ENCODE measurements around the gene CTNNA3. TPM values are rescaled to one million over a fixed set of nuclear protein-coding genes. Genes with fewer than 3 reads are reported as not detected.

Gene CTNNA3
- total RNA-seq, 1 experiment from 2014 or later, result not detected

DNA sequence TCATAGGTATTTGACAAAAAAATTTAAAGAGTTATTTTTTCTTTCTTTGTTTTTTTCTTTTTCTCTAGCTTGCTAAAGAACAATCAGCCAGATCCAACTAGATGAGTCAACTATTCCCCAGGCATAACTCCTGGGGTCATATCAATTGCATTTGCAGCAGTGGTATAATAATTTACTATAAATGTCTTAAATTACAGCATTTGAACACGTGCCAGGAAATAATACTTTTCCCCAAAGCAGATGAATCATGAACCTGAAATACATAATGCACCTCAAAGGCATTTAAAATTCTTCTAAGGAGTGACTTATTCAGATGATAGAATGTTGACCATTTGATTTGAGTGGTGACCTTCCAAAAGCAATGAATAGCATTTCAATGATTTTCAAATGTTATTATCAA, 580.0 kb downstream of the CTNNA3 start:
- DNase-seq (ENCODE audit: low spot score), result no peak

DNA sequence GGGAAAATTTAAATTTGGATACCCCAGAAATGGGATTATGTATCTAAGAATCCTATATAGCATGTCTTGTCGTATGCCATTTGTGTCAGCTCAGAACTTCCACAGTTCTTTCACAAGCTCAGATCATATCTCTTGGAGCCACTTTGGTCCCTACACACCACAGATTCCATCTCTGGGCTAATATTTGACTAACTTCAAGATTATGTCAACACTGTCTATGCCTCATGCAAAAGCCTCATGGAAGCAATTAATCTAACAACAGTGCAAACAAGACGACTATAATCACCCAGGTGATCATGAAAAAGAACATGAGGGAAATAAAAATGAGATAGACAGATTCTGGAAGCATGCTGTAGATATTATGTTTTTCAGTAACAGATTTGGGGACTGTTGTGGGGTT, 581.0 kb downstream of the CTNNA3 start:
- no peak for DNase-seq (ENCODE audit: low spot score)

DNA sequence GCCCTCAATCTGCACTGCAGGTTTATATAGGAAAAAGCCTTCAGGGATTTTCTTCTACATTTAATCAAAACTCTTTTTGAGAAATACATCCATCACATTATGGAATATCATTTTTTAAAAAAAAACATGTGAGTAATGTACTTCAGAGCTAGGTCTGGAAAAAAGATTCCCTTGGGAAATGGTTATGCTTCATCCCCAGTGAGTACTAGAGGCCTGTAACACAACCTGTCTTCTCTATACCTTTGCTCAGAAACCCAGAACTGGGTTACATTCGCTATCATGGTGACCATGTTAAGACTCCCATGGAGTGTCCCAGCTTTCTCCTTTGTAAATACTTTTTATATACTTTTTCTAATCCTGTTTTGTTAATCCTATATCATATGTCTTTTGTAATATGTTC, 583.2 kb downstream of the CTNNA3 start:
- DNase-seq (ENCODE audit: low spot score), result no peak

DNA sequence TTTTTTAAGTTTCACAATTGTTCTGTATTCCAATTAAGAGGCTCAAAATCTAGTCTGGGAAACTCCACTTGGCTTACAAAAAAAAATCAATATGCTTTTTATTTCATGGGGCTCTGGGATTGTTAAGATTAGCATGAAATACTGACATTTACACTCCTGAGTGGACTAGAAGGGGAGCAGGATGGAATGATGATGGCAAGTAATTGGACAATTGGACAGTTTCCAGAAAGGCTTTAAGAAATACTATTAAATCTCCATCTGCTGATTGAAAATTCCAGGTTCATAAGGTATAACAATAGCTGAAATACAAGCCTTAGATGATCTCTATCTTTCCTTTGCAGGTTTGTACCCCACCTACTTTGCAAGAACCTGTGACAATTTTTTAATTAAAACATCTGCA, 585.7 kb downstream of the CTNNA3 start:
- no peak for DNase-seq (ENCODE audit: low spot score)

DNA sequence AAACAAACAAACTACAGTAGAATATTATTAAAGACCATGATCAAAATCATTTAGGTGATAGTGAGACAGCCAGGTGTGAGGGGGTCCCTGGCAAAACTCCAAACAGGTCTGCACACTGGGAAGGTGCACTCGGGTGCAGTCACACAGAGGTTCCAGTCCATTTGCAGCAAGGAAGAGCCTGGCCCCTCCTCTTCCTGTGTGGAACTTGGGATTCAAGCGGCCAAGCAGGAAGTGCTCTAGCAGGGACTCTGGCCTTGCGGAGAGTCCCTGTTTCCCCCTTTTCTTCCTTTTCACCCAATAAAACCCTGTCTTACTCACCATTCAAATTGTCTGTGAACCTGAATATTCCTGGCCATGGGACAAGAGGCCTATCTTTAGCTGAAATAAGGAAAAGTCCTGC, 588.3 kb downstream of the CTNNA3 start:
- DNase-seq (ENCODE audit: low spot score), result no peak

DNA sequence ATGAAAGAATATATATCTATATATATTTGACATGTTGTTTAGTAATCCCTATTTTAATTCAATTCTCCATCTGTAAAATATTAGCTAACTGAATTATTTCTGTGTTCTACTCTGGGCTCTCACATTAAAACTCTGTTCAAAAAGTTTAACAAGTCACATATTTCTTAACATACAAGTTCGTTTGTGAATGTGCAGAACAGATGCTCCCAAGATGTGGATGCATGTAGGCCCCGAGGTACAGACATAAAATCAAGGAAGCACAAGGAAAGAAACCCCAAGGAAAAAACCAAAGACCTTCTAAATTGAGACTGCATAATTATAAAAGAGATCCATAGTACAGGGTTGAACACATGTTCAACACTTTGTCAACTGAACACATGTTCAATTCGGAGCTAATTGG, 595.0 kb downstream of the CTNNA3 start:
- no peak for DNase-seq (ENCODE audit: low spot score)

DNA sequence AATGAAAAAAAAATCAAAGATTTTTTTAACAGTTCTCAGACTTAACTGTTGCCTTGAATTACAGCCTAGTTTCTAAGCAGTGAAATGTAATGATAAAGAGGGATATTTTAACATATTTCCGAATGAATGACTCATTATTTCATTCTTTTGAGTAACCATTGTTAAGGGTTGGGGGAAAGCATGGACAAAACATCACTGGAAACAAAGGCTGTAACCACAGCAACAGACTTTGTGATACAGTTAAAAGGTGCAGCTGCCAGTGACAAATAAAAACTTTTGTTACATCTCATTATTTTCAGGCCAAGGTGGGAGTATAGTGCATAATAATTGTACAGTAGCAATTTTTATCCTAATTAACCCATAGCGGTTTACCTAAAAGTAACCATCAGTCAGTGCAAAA, 597.5 kb downstream of the CTNNA3 start:
- DNase-seq (ENCODE audit: low spot score), result no peak

DNA sequence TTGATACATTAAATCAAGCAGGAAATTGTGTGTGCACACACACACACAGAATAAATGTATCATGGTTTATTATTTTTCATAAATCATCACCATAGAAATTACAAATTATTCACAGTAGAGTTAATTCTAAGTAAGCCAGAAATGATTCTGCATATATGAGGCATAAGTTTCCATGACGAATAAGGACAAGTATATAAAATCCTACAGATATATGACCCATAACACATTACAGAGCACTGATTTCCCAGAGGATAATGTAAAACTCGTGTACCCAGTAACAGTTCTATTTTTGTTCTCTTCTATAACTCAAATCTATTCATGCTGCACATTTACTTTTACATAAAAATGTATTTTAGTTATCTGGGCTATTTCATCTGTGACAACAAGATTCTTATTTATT, 600.5 kb downstream of the CTNNA3 start:
- no peak for DNase-seq (ENCODE audit: low spot score)

DNA sequence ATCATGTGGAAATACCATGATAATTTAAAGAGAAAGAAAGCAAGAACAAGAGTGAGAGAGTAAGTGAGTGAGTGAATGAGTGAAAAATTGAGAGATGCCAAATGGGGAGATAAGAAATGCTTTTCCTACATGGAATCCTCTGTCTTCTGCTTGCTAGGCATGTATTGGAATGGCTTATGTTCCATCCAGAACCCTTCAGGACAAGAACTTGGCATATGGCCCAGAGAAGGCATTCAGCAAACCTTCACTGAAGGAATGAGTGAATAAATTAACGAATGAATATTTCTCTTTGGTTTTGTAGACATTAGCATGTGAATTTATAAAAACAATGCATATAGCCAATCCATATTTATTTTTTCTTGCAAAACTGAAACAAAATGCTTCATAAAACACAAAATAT, 608.0 kb downstream of the CTNNA3 start:
- no peak for DNase-seq (ENCODE audit: low spot score)

DNA sequence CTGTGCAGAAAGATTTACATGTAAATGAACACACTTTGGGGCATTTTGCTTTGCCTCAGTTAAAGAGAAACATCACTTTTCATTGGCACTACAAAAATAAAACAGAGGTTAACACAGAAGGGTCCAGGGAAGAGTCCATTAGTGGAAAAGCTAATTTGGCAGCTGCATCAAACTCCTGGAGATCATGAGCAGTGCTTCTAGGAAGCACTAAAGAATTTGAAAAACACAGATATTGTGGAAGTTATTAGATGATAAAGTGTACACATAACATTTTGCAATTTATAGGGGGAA, 608.9 kb downstream of the CTNNA3 start:
- no peak for DNase-seq (ENCODE audit: low spot score)

DNA sequence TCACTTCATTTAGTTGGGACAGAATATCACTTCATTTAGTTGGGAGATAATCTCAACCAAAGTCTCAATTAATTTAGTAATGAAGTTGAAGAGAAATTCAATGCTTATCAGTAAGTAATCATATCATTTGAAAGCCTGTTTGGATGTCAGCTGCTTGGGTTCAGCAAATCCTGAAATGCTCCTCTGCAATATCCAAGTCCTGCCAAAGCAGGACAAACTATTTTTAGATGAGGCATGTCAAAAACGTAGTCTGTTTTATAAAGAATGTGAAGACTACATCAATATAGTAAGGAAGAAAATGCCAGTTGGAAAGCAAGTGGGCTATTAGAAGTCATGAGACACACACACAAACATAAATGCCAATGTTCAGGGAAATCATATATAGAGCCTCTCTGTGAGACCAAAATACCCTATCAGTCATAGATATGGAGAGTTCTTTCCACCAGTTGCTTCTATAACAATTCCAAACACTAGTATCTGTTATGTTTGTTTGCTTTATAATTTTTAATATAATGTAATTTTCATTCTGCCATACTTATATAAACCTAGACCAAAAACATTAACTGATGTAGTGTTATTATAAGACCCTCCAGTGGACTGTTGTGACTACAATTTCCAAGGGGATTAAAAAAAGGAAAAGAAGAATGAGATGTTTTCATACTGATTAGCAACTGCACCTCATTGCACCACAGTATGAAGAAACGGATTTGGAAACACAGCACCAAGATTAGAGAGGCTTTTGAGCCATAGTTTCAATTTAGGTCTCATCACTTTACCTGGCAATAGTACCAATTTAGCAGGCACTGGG, 609.5 kb downstream of the CTNNA3 start:
- no peak for DNase-seq (ENCODE audit: low spot score)

DNA sequence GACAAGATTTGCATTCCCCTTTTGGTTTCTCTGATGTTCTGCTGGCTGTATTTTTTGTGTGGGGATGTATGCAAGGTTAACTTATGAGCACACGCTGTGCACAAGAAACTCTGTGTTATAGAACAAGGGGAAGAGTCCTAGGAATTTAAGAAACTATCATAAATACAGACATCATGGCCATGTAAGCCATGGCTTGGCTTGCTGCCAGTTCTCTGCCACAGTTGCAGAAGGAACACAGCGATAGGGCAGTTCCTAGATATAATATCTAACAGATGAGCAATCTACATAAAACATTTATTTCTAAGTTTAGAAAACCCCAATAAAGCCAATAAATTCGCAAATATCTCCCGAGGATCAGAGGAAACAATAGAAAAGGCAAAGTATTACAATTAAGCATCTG, 616.9 kb downstream of the CTNNA3 start:
- DNase-seq (ENCODE audit: low spot score), result no peak

DNA sequence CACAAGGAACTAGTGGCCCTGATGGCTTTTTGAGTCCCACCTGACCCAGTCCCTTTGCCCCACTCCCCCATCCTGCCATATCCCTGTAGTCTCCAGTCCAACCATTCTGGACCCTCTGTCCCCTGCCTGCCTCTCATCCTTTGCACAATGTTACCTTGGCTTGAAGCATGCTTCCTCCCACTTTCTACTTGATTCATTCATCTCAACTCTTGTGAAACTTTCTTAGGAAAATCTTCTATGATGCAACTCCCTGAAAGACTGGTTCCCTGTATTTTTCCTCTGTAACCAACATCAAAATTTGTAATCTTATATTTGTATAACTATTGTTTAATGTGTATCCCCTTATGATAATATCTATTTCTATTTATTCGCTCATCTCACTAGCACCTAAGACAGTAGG, 618.6 kb downstream of the CTNNA3 start:
- DNase-seq (ENCODE audit: low spot score), result no peak

DNA sequence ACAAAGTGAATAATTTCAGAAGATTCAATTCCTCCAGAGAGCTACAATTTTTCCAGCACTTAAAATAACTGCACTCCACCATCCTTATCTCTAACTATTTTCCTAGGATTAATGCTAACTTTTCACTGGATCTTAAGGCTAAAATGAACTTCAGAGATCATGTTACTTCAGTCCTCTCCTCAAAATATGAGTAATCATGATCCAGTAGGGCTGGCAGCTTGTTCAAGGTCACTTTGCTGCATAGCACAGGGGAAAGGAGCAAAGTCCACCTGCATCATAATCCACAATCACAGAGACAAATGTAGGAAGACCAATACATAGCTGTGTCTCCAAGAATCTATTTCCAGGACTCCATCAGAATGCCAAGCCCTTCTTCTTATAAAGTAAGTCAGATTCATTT, 619.9 kb downstream of the CTNNA3 start:
- no peak for DNase-seq (ENCODE audit: low spot score)

DNA sequence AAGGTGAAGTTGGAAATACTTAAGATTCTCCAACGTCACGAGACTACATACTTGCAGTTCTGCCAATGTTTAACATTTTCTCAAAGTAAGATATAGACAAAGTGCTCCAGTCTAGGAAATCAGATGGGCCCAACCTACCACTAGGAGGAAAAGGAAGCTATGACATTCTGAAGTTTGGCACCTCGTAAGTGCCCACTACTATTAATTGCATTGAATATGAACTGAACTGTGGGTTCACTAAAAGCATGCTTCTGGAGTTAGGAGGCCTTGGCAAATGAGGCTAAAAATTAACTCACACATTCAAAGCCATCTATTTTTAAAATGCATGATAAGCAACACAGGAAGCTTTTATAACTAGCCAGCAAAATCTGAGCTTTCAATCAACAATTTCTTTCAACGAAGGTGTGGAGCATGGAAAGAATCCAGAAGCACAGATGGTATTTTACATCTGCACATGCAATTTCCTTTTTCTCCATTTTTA, 620.5 kb downstream of the CTNNA3 start:
- DNase-seq (ENCODE audit: low spot score), result no peak

DNA sequence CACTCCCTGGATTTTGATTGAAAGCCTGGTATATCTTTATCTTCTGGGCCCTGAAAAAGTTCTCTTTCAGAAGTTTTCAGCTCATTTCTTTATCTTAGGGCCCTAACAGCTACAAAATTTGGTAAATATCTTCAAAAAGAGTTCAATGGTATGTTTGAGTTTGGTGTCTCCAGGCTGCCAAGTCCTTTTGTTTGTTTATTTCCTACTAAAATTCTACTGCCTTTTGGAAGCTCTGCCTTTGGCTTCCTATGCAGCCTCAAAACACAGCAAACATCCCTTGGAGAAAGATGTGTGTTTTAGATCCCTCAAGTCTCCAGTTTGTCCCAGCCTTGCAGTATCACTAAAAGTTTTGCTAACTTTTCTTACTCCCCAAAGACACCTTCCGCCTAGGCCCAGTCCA, 623.3 kb downstream of the CTNNA3 start:
- DNase-seq (ENCODE audit: low spot score), result no peak

DNA sequence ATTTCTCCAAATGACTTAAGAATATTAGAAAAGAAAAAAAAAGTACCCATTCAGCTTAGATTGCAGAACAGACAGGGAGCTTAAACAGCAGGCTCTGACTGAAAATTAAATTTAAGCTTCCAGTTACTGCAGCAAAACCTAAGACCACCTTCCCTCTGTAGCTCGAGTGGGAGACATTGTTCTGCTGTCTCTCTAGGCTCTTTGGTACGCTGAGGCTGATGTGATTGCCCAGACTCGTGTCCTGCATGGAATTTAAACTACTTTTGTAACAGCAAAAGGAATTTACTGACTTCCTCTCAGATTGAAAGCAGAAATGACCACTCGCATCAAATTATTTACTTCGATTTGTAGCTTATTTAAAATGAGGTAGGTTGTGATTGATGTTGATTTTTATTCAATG, 645.6 kb downstream of the CTNNA3 start:
- DNase-seq (ENCODE audit: low spot score), result no peak

DNA sequence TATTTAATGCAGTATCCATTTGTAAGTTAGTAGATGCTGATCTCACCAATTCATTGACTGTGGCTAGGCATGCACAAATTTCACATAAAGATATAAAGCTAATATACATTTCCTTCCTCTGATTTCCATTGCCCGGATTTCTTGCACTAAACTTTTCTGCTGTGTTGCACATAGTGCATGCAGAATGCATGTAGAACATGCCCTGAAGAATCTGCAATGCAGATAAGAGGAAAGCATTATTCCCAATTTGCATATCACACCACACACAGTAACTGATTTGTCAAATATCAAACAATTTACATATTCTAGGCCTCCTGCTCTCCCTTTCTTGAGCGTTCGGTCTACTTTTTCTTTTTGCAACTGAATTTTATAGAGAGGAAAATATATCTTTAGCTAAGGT, 646.0 kb downstream of the CTNNA3 start:
- DNase-seq (ENCODE audit: low spot score), result no peak

DNA sequence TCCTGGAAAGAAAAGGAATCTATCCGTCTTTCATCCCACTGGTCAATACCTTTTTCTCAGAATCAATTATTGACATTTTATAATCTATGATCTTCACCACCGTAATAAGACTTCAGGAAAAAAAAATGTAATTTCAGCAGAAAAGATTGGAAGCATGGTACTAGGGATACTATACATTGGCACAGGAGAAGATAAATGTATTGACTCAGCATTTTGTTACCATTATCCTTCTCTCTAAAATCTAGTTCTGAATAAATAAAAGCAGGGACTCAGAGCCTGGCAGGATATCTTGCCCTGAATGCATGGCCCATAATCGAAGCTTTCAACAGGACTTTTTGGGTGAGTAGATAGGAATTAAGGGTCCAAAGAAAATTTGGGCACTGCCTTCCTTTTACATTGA, 649.5 kb downstream of the CTNNA3 start:
- DNase-seq (ENCODE audit: low spot score), result no peak

DNA sequence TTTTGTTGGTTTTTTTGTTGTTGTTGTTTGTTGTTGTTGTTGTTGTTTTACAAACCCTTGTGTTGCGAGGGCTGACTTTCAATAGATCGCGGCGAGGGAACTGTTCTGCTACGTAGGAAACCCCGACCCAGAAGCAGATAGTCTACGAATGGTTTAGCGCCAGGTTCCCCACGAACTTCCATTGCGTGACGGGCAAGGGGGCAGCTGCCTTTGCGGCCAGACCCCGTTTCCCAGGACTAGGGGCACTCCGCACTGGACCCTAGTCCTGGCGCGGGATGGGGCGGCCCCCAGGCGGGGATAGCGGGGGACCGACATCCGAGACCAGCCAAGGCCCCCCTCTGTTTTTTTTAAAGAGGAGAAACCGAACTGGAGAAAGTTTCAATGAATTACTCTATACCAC, 650.6 kb downstream of the CTNNA3 start:
- DNase-seq (ENCODE audit: low spot score), result no peak

DNA sequence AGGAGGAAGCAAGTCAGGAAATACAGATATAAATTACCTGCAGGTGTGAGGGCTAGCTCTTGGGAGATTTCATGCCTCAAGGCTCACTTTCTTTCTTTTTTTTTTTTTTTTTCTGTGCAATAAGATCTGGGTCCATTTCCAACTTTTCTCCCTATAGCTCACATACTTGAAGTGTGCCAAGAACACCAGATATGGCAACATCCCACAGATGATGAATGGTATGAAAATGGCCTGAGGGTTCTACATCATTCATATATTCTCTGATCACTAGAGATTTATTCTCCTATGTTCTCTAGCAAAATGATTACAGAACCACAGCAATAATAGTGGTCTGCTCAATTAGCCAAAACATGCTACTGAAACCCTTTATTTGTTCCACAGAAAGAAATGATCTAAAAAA, 653.0 kb downstream of the CTNNA3 start:
- no peak for DNase-seq (ENCODE audit: low spot score)

DNA sequence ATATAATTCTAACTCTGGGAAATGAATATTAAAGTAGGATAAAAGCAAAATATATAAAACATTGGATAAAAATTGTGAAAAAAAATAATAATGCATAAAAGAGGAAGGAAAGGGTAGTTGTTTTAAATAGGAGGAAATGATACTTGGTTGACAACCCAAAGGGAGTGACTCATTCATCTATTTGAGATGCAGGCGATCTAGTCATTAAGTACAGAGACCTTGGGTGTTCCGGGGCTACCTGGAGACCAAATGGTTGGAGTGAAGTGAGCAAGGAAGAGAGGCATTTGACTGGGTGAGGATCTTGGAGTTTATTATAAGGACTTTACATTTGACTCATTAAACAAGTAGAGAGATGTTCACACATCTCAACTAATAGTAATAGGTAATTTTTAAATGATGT, 659.2 kb downstream of the CTNNA3 start:
- no peak for DNase-seq (ENCODE audit: low spot score)

DNA sequence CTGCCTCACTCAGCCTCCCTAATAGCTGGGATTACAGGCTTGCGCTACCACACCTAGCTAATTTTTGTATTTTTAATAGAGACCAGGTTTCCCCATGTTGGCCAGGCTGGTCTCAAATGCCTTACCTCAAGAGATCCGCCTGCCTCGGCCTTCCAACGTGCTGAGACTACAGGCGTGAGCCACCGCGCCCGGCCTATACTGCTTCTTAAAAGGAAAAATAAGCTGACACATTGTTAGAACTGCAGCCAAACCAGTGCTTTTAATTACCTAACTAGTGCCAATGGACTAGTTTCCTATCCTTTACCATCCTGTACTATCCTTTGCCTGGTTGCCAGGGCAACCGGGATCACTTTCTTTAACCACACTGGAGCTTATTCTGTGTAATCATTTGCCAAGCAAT, 662.1 kb downstream of the CTNNA3 start:
- DNase-seq (ENCODE audit: low spot score), result no peak

DNA sequence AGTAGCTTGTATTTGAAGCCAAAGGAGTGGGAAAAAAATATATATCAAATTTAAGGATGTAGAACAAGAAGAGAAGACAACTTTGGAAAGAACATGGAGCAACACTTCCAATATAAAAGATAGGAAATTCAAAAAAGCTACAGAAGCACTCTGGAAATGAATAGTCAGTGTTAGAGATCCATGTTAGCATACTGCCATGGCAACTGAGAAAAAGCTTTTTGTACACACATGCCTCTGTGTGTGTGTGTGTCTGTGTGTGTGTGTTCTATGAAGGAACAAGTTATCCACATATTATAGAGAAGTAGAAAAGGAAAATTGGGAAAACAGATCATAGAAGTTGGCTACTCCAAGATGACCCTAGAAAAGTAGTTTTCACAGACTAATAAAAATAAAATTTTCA, 673.9 kb downstream of the CTNNA3 start:
- no peak for DNase-seq (ENCODE audit: low spot score)
